A673 (cell line): ENCODE data around the gene GRAMD1C.

Experiments
- CTCF ChIP-seq: fragments of 300-800, 200-600 bp; sonication (generic); conservative IDR thresholded peaks from 2 replicates; pipeline ENCODE4 v1.5.1; 2017; ENCODE audit warnings: low read depth, mild to moderate bottlenecking, antibody characterized with exemption, low read length, moderate library complexity, mixed read lengths
- EZH2 ChIP-seq: fragments of 200-600 bp; sonication (generic); IDR thresholded peaks from 2 replicates; pipeline ENCODE4 v1.6.1; 2017; ENCODE audit warnings: borderline replicate concordance, low read depth, mild to moderate bottlenecking, mixed read lengths, antibody characterized with exemption, low read length; ENCODE audit not compliant: poor library complexity, severe bottlenecking

- no peak for TF ChIP-seq CTCF
- no peak for TF ChIP-seq EZH2
Measured at GRCh38 chr3:113966172-113966571, 127.6 kb downstream of the GRAMD1C start.
